Testis (tissue), 3 donors: ENCODE data around the gene ACVR2B. TPM values are rescaled to one million over a fixed set of nuclear protein-coding genes. Genes with fewer than 3 reads are reported as not detected.

Experiments
- DNase-seq: peaks from one replicate; pipeline ENCODE4 v3.0.0-alpha.2; 2019
- H3K27ac ChIP-seq, 2 donors: fragments of 200-600 bp; sonication (generic); one replicate each; pipeline ENCODE4 v1.5.1; 2019
- H3K27me3 ChIP-seq: fragments of 200-600 bp; sonication (generic); one replicate; pipeline ENCODE4 v1.5.1; 2019
- H3K36me3 ChIP-seq: fragments of 200-600 bp; sonication (generic); one replicate; pipeline ENCODE4 v1.5.1; 2017; ENCODE audit warnings: low read depth; ENCODE audit errors: missing control alignments
- H3K4me1 ChIP-seq: fragments of 200-600 bp; sonication (generic); one replicate; pipeline ENCODE4 v1.5.1; 2019
- H3K4me3 ChIP-seq, 2 donors: fragments of 200-600 bp; sonication (generic); one replicate each; pipeline ENCODE4 v1.5.1; 2017 to 2019
- H3K9me3 ChIP-seq: fragments of 200-600 bp; sonication (generic); one replicate; pipeline ENCODE4 v1.5.1; 2017
- CTCF ChIP-seq, 3 experiments: fragments of 450-650 bp in 2 of 3; fragments of 200-600 bp in 1 of 3; sonication (generic) in 1 of 3; IDR thresholded peaks; one replicate each; pipeline ENCODE4 v1.5.1; 2016 to 2019; ENCODE audit warnings: antibody characterized with exemption in 3 of 3, mild to moderate bottlenecking in 2 of 3, moderate library complexity in 1 of 3
- POLR2A ChIP-seq: fragments of 450-650 bp; IDR thresholded peaks from one replicate; pipeline ENCODE4 v1.6.1; 2017; ENCODE audit warnings: antibody characterized with exemption, mild to moderate bottlenecking, moderate library complexity
- WGBS, 2 donors: methylation state at CpG; one replicate each; pipeline ENCODE4 v1.1.5; 2018; 5-methylcytosine and 5-hydroxymethylcytosine counted together
- intact Hi-C: fragments of 100-400 bp; cut with DNase I; formaldehyde crosslinking; loops from one replicate; pipeline ENCODE4 v1.15.1; 2023; ENCODE audit warnings: low total_unique reads
- polyA plus RNA-seq: library from polyadenylated mRNA; stranded (reverse); fragments of 350-450 nt; fragmentation: Illumina TruSeq; extraction: RNeasy Lipid Tissue Mini Kit (QIAGEN cat#74804); gene quantifications from one replicate; pipeline ENCODE4 v1.2.3, GENCODE V29; 2014; ENCODE audit warnings: low read depth, low replicate concordance; ENCODE audit not compliant: insufficient read depth
- total RNA-seq, 2 donors: library from RNA; depleted of rRNA; stranded (reverse); fragments of >200 nt; gene quantifications; one replicate each; pipeline ENCODE4 v1.2.3, GENCODE V29; 2016

Gene ACVR2B
- total and polyA plus RNA-seq, 3 donors from 2014 or later = 7.3 to 24.2 (median 22.9) TPM

DNA sequence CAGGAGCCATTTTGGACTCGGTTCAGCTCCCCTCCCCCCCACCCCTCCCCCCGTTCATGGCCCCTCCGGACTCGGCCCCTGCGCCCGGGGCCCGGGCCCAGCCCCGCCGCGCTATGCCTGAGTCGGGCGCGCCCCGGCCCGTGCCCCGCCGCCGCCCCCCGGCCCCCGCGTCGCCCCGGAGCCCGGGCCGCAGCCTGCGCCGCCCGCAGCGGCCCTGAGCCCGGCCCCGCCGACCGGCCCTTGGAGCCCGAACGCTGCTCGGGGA is 155 bp downstream of the ACVR2B start:
- TF ChIP-seq CTCF (IDR thresholded peaks at IDR 0.05) = no peak
- no peak for TF ChIP-seq POLR2A
- intact Hi-C loops = no loop called here
- no peaks in the 10 kb centered on the region for H3K9me3 ChIP-seq
- H3K27ac ChIP-seq = peak overlapping the region in 1 of 2 donors; percentile 95
- H3K4me1 ChIP-seq = peaks cover 39% of the 10 kb centered on the region
- H3K4me3 ChIP-seq = peak overlapping the region; percentile 89 to 90
- 4% methylated on average over 5 of the region's 36 CpGs; no CpG with 5 or more reads in 1 of the 2 donors for WGBS, 2 donors
- no peaks in the 10 kb centered on the region for H3K36me3 ChIP-seq
- DNase-seq = no peak
- no peaks in the 10 kb centered on the region for H3K27me3 ChIP-seq

DNA sequence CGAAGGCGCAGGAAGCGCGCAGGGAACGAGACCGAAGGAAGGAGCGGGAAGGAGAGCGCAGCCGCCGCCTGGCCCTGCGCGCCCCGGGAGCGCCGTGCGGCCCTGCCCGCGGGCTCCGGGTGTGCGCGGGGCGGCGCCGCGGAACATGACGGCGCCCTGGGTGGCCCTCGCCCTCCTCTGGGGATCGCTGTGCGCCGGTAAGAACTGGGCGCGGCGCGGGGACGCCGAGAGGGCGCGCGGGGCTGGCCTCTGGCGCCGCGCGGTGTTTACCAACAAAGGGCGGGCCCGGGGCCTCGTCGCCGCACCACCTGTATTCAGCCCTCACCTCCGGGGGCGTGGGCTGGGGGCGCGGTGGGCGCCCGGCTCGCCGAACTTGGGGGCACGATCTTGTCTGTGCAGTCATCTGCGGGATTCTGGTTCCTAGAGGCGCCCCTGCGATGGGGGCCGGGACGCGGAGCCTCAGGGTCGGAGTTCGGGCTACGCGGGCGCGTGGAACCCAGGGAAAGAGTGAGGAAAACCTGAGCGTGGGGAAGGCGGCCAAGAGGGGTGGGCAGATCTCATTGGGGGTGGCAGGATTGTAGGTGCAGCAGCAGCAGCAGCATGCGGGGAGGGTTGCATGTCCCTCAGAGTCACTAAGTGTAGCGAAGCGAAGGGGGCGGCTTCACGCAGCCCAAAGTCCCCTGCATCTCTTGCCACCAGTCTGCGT is 641 bp downstream of the ACVR2B start:
- H3K4me1 ChIP-seq = peaks cover 41% of the 10 kb centered on the region
- 0 to 1% methylated on average over 15 to 74 of the region's 78 CpGs for WGBS, 2 donors
- H3K27ac ChIP-seq = peak overlapping the region; percentile 94 to 95
- peak; percentile 39 for DNase-seq
- H3K36me3 ChIP-seq = no peaks in the 10 kb centered on the region
- H3K4me3 ChIP-seq = peak overlapping the region; percentile 89 to 90
- intact Hi-C loops = no loop called here
- H3K27me3 ChIP-seq = no peaks in the 10 kb centered on the region
- no peaks in the 10 kb centered on the region for H3K9me3 ChIP-seq
- TF ChIP-seq CTCF (IDR thresholded peaks at IDR 0.05) (no peak), POLR2A (no peak)

GRCh38 chr3:38454884-38455638 is 1.4 kb downstream of the ACVR2B start:
- Histone ChIP-seq H3K4me3 (peak overlapping the region; percentile 89 to 90), H3K27ac (peak overlapping the region; percentile 94 to 95), H3K4me1 (peaks cover 46% of the 10 kb centered on the region), H3K27me3 (no peaks in the 10 kb centered on the region), H3K36me3 (no peaks in the 10 kb centered on the region), H3K9me3 (no peaks in the 10 kb centered on the region)
- peak; percentile 93 for DNase-seq
- TF ChIP-seq CTCF (IDR thresholded peaks at IDR 0.05) = no peak
- 1 to 2% methylated on average over 11 to 69 of the region's 72 CpGs for WGBS, 2 donors
- intact Hi-C loops = no loop called here

GRCh38 chr3:38455639-38456430 is 2.1 kb downstream of the ACVR2B start:
- intact Hi-C loops = no loop called here
- peak overlapping the region; percentile 94 to 95 for H3K27ac ChIP-seq
- no peaks in the 10 kb centered on the region for H3K9me3 ChIP-seq
- no peaks in the 10 kb centered on the region for H3K36me3 ChIP-seq
- TF ChIP-seq CTCF (IDR thresholded peaks at IDR 0.05) = no peak
- TF ChIP-seq POLR2A = no peak
- peaks cover 54% of the 10 kb centered on the region for H3K4me1 ChIP-seq
- 9% methylated on average over 13 to 15 of the region's 15 CpGs for WGBS, 2 donors
- H3K27me3 ChIP-seq = no peaks in the 10 kb centered on the region
- peak; percentile 75 for DNase-seq
- peak overlapping the region; percentile 89 to 90 for H3K4me3 ChIP-seq
